Spleen (tissue), 7 donors: ENCODE measurements around the gene AGBL1.

ENCODE experiments used
- POLR2A ChIP-seq, 3 donors: fragments of 450-650 bp; IDR thresholded peaks; one replicate each; pipeline ENCODE4 v1.5.1; 2017; ENCODE audit warnings: antibody characterized with exemption in 3 of 3, mild to moderate bottlenecking in 1 of 3
- POLR2AphosphoS5 ChIP-seq, 3 donors: sonication (generic); formaldehyde crosslinking; IDR thresholded peaks; one replicate each; pipeline ENCODE4 v1.5.1; 2017; ENCODE audit warnings: antibody characterized with exemption in 3 of 3
- TF ChIP-seq, protein P1 (sequence below), 11 experiments: fragments of 200-600 bp in 7 of 11; fragments of 450-650 bp in 4 of 11; sonication (generic) in 4 of 11; IDR thresholded peaks in 8 of 11; conservative IDR thresholded peaks in 3 of 11; 1 replicate in 7 of 11; 2 replicates in 4 of 11; pipeline versions ENCODE4 v1.4.0 to v1.8.0; 2016 to 2021; ENCODE audit warnings: antibody characterized with exemption in 11 of 11, inconsistent platforms in 4 of 11, mild to moderate bottlenecking in 1 of 11
- donor health status: DM: no; HTN: no; CAD: no; lungs with moderate emphysema.
- donor health status: DM: no; HTN: no; CAD: no.
- donor health status: DM: no; HTN: no; CAD: no.

DNA sequence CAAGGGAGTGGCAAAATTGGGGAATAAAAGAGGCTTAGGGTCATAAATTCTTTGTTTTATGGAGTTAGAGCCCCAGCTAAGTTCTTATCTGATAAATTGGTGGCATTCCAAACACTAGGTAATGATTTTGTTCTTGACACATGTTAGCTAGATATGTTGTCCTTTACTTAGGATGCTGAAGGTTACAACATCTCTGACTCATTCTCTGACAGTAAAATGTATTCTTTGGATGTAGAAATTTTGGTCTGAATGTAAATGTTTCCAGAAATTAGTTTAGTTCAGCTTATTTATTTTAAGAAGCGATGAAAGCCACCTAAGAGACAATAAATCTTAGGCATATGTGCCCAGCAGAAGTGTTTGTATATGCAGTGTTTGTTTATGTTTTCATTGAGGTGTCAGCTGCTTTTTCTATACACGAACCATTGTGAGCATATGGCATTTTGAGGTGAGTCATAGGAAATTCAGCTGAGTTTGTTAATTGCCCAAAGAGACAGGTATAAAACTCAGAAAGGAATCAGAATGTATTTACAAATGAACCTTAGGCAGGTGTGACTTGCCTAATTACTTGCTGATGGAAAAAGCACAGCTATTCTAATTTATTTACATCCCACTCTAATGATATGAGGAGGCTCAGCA is 247.7 kb downstream of the AGBL1 start:
- TF ChIP-seq, protein P1, sequence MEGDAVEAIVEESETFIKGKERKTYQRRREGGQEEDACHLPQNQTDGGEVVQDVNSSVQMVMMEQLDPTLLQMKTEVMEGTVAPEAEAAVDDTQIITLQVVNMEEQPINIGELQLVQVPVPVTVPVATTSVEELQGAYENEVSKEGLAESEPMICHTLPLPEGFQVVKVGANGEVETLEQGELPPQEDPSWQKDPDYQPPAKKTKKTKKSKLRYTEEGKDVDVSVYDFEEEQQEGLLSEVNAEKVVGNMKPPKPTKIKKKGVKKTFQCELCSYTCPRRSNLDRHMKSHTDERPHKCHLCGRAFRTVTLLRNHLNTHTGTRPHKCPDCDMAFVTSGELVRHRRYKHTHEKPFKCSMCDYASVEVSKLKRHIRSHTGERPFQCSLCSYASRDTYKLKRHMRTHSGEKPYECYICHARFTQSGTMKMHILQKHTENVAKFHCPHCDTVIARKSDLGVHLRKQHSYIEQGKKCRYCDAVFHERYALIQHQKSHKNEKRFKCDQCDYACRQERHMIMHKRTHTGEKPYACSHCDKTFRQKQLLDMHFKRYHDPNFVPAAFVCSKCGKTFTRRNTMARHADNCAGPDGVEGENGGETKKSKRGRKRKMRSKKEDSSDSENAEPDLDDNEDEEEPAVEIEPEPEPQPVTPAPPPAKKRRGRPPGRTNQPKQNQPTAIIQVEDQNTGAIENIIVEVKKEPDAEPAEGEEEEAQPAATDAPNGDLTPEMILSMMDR (IDR thresholded peaks at IDR 0.05 in 8 of 11, conservative IDR thresholded peaks at IDR 0.05 in 3 of 11), result no peak
- TF ChIP-seq POLR2AphosphoS5 (IDR thresholded peaks at IDR 0.05) (no peak), POLR2A (IDR thresholded peaks at IDR 0.05) (no peak)
